ENCODE measurements around the gene ALDH1A3.

Gene ALDH1A3

DNA sequence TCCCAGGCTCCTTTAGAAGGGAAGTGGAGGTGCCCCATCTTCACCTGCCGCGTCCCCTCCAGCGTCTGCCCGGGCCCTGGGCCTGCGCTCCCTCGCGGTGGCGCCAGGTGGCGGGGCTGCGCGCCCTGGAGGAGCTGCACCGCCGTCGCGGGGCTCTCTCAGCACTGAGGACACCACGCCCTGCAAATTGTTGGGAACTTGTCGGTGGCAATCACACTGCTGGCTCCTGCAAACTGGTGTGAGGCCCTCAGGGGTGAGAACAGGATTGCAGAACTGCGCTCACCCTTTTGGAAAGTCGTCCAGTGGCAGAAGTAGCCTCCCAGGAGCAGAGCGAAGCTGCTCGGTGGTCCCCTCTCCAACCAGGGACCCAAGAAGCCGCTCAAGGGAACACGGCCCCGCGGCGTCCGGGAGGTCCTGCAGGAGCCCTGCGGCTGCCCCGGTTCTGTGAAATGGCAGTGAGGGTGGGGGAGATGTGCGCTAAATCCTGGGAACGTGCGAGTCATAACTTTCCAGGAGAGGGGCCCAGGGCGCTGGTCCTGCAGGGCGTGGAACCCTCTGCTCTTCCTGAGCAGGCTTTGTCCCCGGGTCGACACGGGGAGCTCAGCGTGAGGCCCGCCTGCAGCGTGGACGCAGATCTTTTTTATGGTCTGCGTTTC is 38.5 kb downstream of the ALDH1A3 start:
- peak overlapping the region; percentile 64 for H3K9ac ChIP-seq (ENCODE audit: low read length)
- H3K36me3 ChIP-seq (ENCODE audit: control insufficient read depth, insufficient read depth, low read length) = no peaks in the 10 kb centered on the region
- peak overlapping the region; percentile 44 for H3K4me3 ChIP-seq (ENCODE audit: low read length)
- no peaks in the 10 kb centered on the region for H3K9me3 ChIP-seq (ENCODE audit: control insufficient read depth, low read length)
- no peaks in the 10 kb centered on the region for H3K27me3 ChIP-seq (ENCODE audit: control insufficient read depth, insufficient read depth, low read length)
- H3K4me1 ChIP-seq (ENCODE audit: control insufficient read depth, insufficient read depth, low read length) = peaks cover 17% of the 10 kb centered on the region

DNA sequence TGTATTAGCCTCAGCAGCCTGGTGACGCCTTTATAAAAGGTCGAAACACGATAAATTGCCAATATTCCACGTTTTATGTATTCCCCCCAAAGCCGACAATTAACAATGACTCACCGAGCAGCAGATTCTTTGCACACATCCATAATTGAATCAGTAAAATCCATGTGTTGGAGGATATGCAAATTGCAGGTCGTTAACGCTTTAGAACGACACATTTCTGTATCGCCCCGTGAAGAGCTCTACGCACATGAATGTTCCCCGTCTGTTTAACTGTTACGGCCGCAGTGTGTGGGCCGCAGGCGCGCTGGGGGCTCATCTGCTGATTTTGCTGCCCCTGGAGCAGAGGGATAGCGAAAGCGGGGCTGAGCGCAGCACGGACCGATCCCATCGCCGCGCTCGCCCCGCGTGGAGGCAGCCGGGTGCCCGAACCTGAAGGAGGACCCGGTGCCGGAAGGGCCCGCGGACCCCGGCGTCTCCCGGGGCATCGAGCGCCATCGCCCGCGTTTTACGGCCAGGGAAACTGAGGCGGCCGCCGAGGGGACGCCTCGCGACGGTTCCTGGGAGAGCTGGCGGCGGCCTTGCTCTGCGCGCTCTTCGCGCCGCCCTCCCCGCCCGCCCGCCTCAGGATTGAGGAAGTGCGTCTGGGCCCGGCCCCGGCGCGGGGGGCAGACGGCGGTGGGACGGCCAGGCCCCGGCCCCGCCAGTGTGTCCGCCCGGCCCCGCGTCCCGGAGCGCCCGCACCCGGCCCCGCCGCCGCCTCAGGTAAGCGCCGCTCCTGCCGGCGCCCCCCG is 39.3 kb downstream of the ALDH1A3 start, which contains the start of gene LRRK1:
TSS of gene LRRK1 (plus strand) at position 668 of the 791 bp plus-strand sequence. CDS start 5,276 bp downstream, outside the sequence.
- peak within 1 kb of the TSS; percentile 70 for H3K9ac ChIP-seq (ENCODE audit: low read length)

DNA sequence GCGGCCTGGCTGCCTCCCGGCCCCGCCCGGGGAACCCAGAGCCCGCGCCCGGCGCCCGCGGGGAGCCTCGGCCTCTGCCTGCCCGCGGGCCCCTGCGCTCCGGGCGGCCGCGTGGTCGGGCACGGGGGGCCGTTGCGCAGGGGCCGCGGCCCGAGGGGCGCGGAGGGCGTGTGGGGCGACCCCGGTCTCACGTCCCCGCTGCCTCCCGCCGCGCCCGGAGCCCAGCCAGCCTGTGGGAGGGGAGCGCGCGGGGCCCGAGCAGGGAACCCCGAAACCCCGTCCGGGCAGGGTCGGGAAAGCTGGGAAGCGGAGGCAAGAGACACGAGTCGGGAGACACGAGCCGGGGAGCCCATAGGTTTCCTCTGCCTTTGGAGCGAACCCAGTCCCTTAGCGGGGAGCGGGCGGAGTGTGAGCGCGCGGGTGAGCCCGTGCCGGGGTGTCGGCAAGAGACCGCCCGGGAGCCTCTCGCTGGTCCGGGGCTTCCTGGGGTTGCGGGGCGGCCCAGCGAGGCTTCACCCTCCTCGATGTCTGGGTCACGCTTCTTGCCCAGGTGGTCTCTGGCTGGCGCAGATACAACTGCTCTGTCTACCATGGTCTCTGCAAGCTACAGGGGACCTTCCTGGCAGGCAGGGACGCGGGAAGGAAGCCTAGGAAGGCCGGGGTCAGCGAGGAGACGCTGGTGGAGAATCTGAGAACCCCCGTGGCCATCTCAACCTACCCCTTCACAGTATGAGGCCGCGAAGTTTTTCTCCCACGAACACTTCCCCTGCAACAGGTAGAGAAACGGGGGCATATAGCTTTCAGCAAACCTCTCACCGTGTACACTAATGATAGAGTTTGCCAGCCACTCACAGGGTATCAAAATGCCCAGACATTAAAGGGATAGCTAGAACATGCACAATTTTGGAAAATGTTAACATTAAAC is 40.1 kb downstream of the ALDH1A3 start:
- Histone ChIP-seq H3K9ac (ENCODE audit: low read length) (peak overlapping the region; percentile 70), H3K9me3 (ENCODE audit: control insufficient read depth, low read length) (no peaks in the 10 kb centered on the region), H3K4me3 (ENCODE audit: low read length) (peak overlapping the region; percentile 45)

More for the DNA sequence above, 39.3 kb downstream of the ALDH1A3 start, which contains the start of gene LRRK1:
- Histone ChIP-seq H3K4me1 (ENCODE audit: control insufficient read depth, insufficient read depth, low read length) (peaks cover 17% of the 10 kb centered on the region), H3K4me3 (ENCODE audit: low read length) (peak within 1 kb of the TSS; percentile 45), H3K27me3 (ENCODE audit: control insufficient read depth, insufficient read depth, low read length) (no peaks in the 10 kb centered on the region), H3K9me3 (ENCODE audit: control insufficient read depth, low read length) (no peaks in the 10 kb centered on the region), H3K36me3 (ENCODE audit: control insufficient read depth, insufficient read depth, low read length) (no peaks in the 10 kb centered on the region)

DNA sequence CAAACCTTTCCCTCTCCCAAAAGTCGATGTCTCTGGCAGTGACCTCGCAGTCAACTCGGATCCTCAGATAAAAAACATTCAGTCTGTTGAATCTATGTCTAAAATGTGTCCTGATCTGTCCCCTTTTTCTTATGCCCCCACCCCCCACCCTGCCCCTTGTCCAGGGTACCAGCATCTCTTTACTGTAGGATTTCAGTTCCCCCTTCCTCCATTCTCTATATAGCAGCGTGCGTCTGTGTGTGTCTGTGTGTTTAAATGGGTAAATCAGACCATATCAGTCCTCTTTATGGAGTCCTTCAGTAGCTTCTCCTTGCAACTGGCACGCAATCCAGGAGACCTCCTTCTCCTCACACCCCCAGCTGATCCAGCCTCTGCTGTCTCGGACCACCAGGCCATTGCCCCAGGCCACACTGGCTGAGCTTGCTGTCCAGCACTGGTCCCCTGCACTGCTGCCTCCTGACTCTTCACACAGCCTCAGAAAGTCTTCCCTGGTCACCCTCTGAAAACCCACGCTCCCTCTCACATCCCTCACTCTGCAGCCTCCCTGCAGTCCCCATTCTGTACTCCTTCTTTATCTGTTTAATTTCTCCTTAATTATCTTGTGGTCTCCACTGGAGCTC is 41.0 kb downstream of the ALDH1A3 start:
- Histone ChIP-seq H3K4me3 (ENCODE audit: low read length) (no peak overlapping the region), H3K36me3 (ENCODE audit: control insufficient read depth, insufficient read depth, low read length) (no peaks in the 10 kb centered on the region), H3K27me3 (ENCODE audit: control insufficient read depth, insufficient read depth, low read length) (no peaks in the 10 kb centered on the region), H3K9me3 (ENCODE audit: control insufficient read depth, low read length) (no peaks in the 10 kb centered on the region), H3K9ac (ENCODE audit: low read length) (no peak overlapping the region), H3K4me1 (ENCODE audit: control insufficient read depth, insufficient read depth, low read length) (peaks cover 17% of the 10 kb centered on the region)

More for the DNA sequence above, 40.1 kb downstream of the ALDH1A3 start:
- Histone ChIP-seq H3K27me3 (ENCODE audit: control insufficient read depth, insufficient read depth, low read length) (no peaks in the 10 kb centered on the region), H3K4me1 (ENCODE audit: control insufficient read depth, insufficient read depth, low read length) (peaks cover 17% of the 10 kb centered on the region), H3K36me3 (ENCODE audit: control insufficient read depth, insufficient read depth, low read length) (no peaks in the 10 kb centered on the region)

DNA sequence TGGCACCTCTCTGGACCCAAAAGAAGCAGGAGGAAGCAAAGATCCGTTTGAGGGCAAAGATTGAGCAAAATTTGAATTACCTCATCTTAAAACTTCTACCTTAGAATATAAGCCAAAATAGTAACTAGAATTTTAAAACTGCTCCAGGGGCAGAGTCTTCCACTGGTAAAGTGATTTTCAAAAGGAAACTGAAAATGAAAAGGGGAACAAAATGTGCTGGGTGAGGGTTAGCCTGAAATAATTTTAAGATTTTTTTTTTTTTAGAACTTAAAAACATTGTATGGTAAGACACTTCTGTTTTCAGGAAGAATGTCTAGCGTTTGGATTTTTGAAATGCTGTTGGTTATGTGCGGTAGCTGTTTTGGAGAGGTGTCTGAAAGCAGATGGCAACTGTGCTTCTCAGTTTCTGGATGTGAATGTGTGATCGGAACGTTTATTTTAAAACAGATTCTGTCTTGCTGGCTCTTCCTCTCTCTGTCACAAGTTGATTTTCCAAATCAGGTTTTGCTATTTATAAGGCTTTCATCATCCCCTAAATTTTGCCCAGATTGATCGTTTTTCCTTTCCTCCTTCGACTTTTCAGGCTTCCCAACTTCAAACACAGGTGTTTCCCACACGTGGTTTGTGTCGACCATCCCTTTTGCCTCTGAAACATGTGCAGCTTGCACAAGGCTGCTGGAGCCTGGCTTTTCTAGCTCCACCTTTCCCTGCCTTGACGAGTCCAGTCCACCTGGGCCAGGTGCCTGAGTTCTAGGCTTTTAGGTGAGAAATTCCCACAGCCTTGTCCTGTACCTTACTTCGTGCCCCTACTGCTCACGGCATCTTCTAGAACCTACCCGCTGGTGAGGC is 42.8 kb downstream of the ALDH1A3 start:
- no peaks in the 10 kb centered on the region for H3K9me3 ChIP-seq (ENCODE audit: control insufficient read depth, low read length)
- no peak overlapping the region for H3K9ac ChIP-seq (ENCODE audit: low read length)
- H3K4me1 ChIP-seq (ENCODE audit: control insufficient read depth, insufficient read depth, low read length) = peaks cover 15% of the 10 kb centered on the region
- no peaks in the 10 kb centered on the region for H3K36me3 ChIP-seq (ENCODE audit: control insufficient read depth, insufficient read depth, low read length)
- H3K4me3 ChIP-seq (ENCODE audit: low read length) = no peak overlapping the region
- no peaks in the 10 kb centered on the region for H3K27me3 ChIP-seq (ENCODE audit: control insufficient read depth, insufficient read depth, low read length)

DNA sequence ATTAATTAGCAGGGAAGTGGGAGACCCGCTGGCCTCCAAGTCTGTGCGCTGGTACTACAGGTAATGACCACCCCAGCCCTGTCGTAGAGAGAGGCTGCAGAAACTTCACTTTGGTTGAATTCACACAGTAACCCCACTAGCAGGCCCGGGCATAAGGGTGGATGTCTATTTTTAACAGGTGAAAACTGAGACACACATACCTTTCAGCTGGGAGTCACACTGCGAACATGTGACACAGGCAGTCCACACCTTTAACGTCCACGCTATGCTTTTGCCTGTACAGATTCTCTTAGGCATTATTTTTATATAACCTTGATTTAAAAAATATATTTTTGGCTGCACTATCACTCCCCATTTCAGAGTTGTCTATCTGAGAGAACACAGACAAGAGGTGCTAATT is 43.4 kb downstream of the ALDH1A3 start:
- H3K4me3 ChIP-seq (ENCODE audit: low read length) = no peak overlapping the region
- H3K4me1 ChIP-seq (ENCODE audit: control insufficient read depth, insufficient read depth, low read length) = peaks cover 9% of the 10 kb centered on the region
- H3K27me3 ChIP-seq (ENCODE audit: control insufficient read depth, insufficient read depth, low read length) = no peaks in the 10 kb centered on the region
- H3K9ac ChIP-seq (ENCODE audit: low read length) = no peak overlapping the region
- no peaks in the 10 kb centered on the region for H3K36me3 ChIP-seq (ENCODE audit: control insufficient read depth, insufficient read depth, low read length)
- H3K9me3 ChIP-seq (ENCODE audit: control insufficient read depth, low read length) = no peaks in the 10 kb centered on the region

DNA sequence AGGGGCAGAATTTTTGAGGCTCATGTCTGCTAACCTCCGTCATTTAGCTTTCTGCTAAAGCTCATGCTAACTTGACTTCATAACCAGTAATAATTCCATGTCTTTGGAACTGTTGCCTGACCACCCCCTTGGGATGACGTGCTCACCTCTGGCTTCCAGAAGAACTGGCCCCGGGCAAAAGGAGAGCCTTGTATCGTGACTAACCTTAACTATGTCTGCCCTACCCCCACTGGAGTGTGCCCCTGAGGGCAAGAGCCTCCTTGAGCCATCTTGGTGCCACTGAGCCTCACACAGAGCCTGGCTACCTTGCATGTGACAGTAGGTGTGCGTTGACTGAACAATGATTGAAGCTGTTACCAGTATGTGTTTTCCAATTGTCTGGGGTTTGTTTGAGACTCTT is 44.3 kb downstream of the ALDH1A3 start:
- Histone ChIP-seq H3K4me3 (ENCODE audit: low read length) (no peak overlapping the region), H3K36me3 (ENCODE audit: control insufficient read depth, insufficient read depth, low read length) (no peaks in the 10 kb centered on the region), H3K27me3 (ENCODE audit: control insufficient read depth, insufficient read depth, low read length) (no peaks in the 10 kb centered on the region), H3K4me1 (ENCODE audit: control insufficient read depth, insufficient read depth, low read length) (peaks cover 3% of the 10 kb centered on the region), H3K9ac (ENCODE audit: low read length) (no peak overlapping the region), H3K9me3 (ENCODE audit: control insufficient read depth, low read length) (no peaks in the 10 kb centered on the region)

DNA sequence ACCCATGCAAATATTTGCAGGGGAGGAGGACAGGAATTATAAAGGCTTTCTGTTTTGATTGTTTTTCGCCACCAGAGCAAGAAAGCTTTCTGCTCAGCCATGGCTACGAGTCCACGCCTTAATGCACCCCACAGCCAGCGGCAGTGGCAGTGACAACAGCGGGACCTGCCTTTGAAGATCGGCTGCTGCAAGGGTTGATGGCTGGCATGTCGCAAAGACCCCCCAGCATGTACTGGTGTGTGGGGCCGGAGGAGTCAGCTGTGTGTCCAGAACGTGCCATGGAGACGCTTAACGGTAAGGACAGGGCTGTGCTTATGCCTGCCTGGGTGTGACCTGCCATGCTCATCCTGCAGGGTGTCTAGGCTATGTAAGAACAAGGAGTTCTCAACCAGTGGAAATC is 44.8 kb downstream of the ALDH1A3 start:
- Histone ChIP-seq H3K36me3 (ENCODE audit: control insufficient read depth, insufficient read depth, low read length) (no peaks in the 10 kb centered on the region), H3K4me3 (ENCODE audit: low read length) (no peak overlapping the region), H3K9ac (ENCODE audit: low read length) (no peak overlapping the region), H3K27me3 (ENCODE audit: control insufficient read depth, insufficient read depth, low read length) (no peaks in the 10 kb centered on the region), H3K9me3 (ENCODE audit: control insufficient read depth, low read length) (no peaks in the 10 kb centered on the region), H3K4me1 (ENCODE audit: control insufficient read depth, insufficient read depth, low read length) (peaks cover 3% of the 10 kb centered on the region)

DNA sequence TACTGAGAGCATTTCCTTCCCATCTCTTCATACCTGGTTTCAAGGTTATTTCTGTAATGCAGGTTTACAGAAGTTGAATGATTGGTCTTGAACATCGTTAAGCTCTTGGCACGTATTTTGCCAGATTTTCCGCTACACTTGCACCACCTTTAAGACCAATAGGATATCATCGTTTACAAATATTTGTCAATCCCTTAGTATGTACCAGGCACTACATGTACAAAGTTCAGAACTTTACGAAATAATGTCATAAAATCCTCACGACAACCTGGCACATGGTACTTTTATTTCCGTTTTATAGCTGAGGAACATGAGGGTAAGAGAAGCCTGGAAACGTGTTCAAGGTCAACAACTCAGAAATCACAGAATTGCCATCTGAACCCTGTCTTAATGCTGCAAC is 45.8 kb downstream of the ALDH1A3 start:
- H3K27me3 ChIP-seq (ENCODE audit: control insufficient read depth, insufficient read depth, low read length) = no peaks in the 10 kb centered on the region
- H3K9me3 ChIP-seq (ENCODE audit: control insufficient read depth, low read length) = no peaks in the 10 kb centered on the region
- no peaks in the 10 kb centered on the region for H3K36me3 ChIP-seq (ENCODE audit: control insufficient read depth, insufficient read depth, low read length)
- no peaks in the 10 kb centered on the region for H3K4me1 ChIP-seq (ENCODE audit: control insufficient read depth, insufficient read depth, low read length)
- H3K9ac ChIP-seq (ENCODE audit: low read length) = no peak overlapping the region
- H3K4me3 ChIP-seq (ENCODE audit: low read length) = no peak overlapping the region

DNA sequence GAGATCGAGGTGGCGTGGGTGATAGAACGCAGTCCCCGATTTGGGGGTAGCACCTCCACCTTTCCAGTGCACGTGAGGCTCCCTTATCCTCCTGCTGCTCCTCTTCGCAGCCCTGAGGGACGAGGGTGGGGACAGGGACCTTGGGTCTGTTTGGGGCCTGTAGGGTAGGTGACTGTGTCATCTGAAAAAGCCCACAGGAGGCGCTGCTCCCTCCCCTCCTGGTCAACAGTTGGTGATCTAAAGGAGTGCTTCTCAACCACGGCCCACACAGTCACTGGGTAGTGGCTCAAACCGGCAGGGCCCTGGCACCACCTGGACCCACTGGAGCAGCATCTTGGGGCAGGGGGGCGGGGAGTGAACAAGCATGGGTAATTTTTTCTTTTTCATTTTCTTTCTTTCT is 46.6 kb downstream of the ALDH1A3 start:
- H3K27me3 ChIP-seq (ENCODE audit: control insufficient read depth, insufficient read depth, low read length) = no peaks in the 10 kb centered on the region
- no peaks in the 10 kb centered on the region for H3K36me3 ChIP-seq (ENCODE audit: control insufficient read depth, insufficient read depth, low read length)
- H3K9ac ChIP-seq (ENCODE audit: low read length) = no peak overlapping the region
- H3K4me1 ChIP-seq (ENCODE audit: control insufficient read depth, insufficient read depth, low read length) = no peaks in the 10 kb centered on the region
- H3K4me3 ChIP-seq (ENCODE audit: low read length) = no peak overlapping the region
- no peaks in the 10 kb centered on the region for H3K9me3 ChIP-seq (ENCODE audit: control insufficient read depth, low read length)

Measured in mucosa of stomach (tissue), 1 donor.